K562 (cell line): ENCODE results near the gene CABLES1. TPM values are rescaled to one million over a fixed set of nuclear protein-coding genes. Genes with fewer than 3 reads are reported as not detected.
A peak's percentile ranks its signal among the peaks of the same experiment; 100 is the strongest.

Experiments used
- JUND ChIP-seq, 2 experiments: IDR thresholded peaks; 2 replicates in 1 of 2; 3 replicates in 1 of 2; pipeline ENCODE4 v1.6.1; 2011; ENCODE audit warnings: borderline replicate concordance in 2 of 2, low read depth in 2 of 2, low read length in 2 of 2, improper control_type of control experiment in 1 of 2, missing biosample characterization in 1 of 2, missing genetic modification characterization in 1 of 2, missing genetic modification reagents in 1 of 2
- MTA3 ChIP-seq: fragments of 450-650 bp; formaldehyde crosslinking; IDR thresholded peaks from 2 replicates; pipeline ENCODE4 v1.6.1; 2017; ENCODE audit warnings: mild to moderate bottlenecking, borderline replicate concordance
- TEAD4 ChIP-seq, 2 experiments: sonication (generic) in 1 of 2; formaldehyde crosslinking in 1 of 2; IDR thresholded peaks; 2 replicates each; pipeline versions ENCODE4 v1.6.1 to v1.8.0; 2012 to 2022; ENCODE audit warnings: borderline replicate concordance in 1 of 2, inconsistent platforms in 1 of 2, low read length in 1 of 2, mild to moderate bottlenecking in 1 of 2, missing genetic modification reagents in 1 of 2
- THAP12 ChIP-seq: fragments of 250-450 bp; sonication (Bioruptor Pico); IDR thresholded peaks from 2 replicates; pipeline ENCODE4 v1.9.0; 2021; ENCODE audit warnings: mild to moderate bottlenecking, inconsistent platforms
- XRCC3 ChIP-seq: fragments of 450-650 bp; IDR thresholded peaks from 2 replicates; pipeline ENCODE4 v1.6.1; 2017; ENCODE audit warnings: mild to moderate bottlenecking, moderate library complexity
- ZBTB11 ChIP-seq, 3 experiments: fragments of 200-800 bp in 1 of 3; fragments of 250-450 bp in 1 of 3; fragments of 450-650 bp in 1 of 3; sonication (Bioruptor Pico) in 1 of 3; sonication (Bioruptor generic) in 1 of 3; formaldehyde crosslinking in 1 of 3; IDR thresholded peaks; 2 replicates each; pipeline versions ENCODE4 v1.6.1 to v1.8.0; 2016 to 2022; ENCODE audit warnings: mild to moderate bottlenecking in 2 of 3, missing genetic modification characterization in 2 of 3, missing compliant biosample characterization in 1 of 3, moderate library complexity in 1 of 3
- ZMIZ1 ChIP-seq, 2 experiments: fragments of 150-350 bp in 1 of 2; IDR thresholded peaks; 2 replicates each; pipeline ENCODE4 v1.6.1; 2012 to 2016; ENCODE audit warnings: low read depth in 2 of 2, low read length in 2 of 2, mild to moderate bottlenecking in 1 of 2, moderate library complexity in 1 of 2
- ZNF134 ChIP-seq: fragments of 250-450 bp; sonication (Bioruptor Pico); conservative IDR thresholded peaks from 2 replicates; pipeline ENCODE4 v1.4.0; 2020
- ZNF436 ChIP-seq: fragments of 250-450, 450-650 bp; sonication (Bioruptor Pico); formaldehyde crosslinking; IDR thresholded peaks from 2 replicates; pipeline ENCODE4 v1.7.0; 2020; ENCODE audit warnings: mild to moderate bottlenecking
- polyA plus RNA-seq, 8 experiments: library from polyadenylated mRNA; depleted of rRNA in 4 of 8; stranded (reverse) in 5 of 8; unstranded in 3 of 8; fragments of >200 nt; fragmentation: Nextera tagmentation in 2 of 8; fragmentation: Illumina TruSeq in 1 of 8; extraction: Ambion mirVana in 2 of 8; extraction: Trizol in 1 of 8; gene quantifications; 2 replicates each; pipeline versions ENCODE4 v1.2.1 to v1.2.3, GENCODE V29; 2011 to 2014; ENCODE audit warnings: inconsistent platforms in 1 of 8, missing spikeins in 1 of 8
- total RNA-seq, 7 experiments: library from RNA; depleted of rRNA in 6 of 7; stranded (reverse); fragments of >200 nt in 6 of 7; fragmentation: Illumina TruSeq in 2 of 7; extraction: Trizol in 2 of 7; gene quantifications; 2 replicates each; pipeline versions ENCODE4 v1.2.1 to v1.2.3, GENCODE V29; 2011 to 2021; ENCODE audit warnings: low replicate concordance in 1 of 7
- TF ChIP-seq, protein P1 (sequence below): sonication (generic); formaldehyde crosslinking; IDR thresholded peaks from 2 replicates; pipeline ENCODE4 v1.8.0; 2022; ENCODE audit warnings: mild to moderate bottlenecking, missing genetic modification reagents
- TF ChIP-seq, protein P2 (sequence below): fragments of 150-350 bp; conservative IDR thresholded peaks from 2 replicates; pipeline ENCODE4 v1.6.1; 2014; ENCODE audit warnings: low read length

The CABLES1 gene
- total and polyA plus RNA-seq, 9 of the 15 experiments (the other 6 are each of a cell fraction or from before 2014, with no cell fraction given): 0.04 to 0.10 (median 0.06) TPM; not detected in 3

- TF ChIP-seq THAP12 (CRISPR knock-in tag) (no peak), ZNF134 (CRISPR knock-in tag) (0 out of 2 replicates have a peak, but pooled peaks have one; percentile 52), ZNF436 (CRISPR knock-in tag) (no peak), XRCC3 (no peak), JUND (IDR thresholded peaks at IDR 0.05; ENCODE audit: borderline replicate concordance, low read depth, low read length) (peak; percentile 59; the same call in 1 of the 2 replicates), JUND (tag; IDR thresholded peaks at IDR 0.05; ENCODE audit: borderline replicate concordance, low read depth, low read length) (peak; percentile 61; the same call in 1 of the 3 replicates), ZBTB11 (CRISPR knock-in tag; IDR thresholded peaks at IDR 0.05) (no peak), TEAD4 (IDR thresholded peaks at IDR 0.05; ENCODE audit: low read length) (peak; percentile 17; the same call in 1 of the 2 replicates), TEAD4 (CRISPR knock-in tag; IDR thresholded peaks at IDR 0.05; ENCODE audit: borderline replicate concordance) (no peak), ZMIZ1 (IDR thresholded peaks at IDR 0.05; ENCODE audit: low read depth in 2 of 2, low read length in 2 of 2) (no peak), MTA3 (no peak)
- TF ChIP-seq, protein P1, sequence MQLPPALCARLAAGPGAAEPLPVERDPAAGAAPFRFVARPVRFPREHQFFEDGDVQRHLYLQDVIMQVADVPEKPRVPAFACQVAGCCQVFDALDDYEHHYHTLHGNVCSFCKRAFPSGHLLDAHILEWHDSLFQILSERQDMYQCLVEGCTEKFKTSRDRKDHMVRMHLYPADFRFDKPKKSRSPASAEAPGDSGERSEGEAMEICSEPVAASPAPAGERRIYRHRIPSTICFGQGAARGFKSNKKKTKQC (CRISPR knock-in tag): no peak
- TF ChIP-seq, protein P2, sequence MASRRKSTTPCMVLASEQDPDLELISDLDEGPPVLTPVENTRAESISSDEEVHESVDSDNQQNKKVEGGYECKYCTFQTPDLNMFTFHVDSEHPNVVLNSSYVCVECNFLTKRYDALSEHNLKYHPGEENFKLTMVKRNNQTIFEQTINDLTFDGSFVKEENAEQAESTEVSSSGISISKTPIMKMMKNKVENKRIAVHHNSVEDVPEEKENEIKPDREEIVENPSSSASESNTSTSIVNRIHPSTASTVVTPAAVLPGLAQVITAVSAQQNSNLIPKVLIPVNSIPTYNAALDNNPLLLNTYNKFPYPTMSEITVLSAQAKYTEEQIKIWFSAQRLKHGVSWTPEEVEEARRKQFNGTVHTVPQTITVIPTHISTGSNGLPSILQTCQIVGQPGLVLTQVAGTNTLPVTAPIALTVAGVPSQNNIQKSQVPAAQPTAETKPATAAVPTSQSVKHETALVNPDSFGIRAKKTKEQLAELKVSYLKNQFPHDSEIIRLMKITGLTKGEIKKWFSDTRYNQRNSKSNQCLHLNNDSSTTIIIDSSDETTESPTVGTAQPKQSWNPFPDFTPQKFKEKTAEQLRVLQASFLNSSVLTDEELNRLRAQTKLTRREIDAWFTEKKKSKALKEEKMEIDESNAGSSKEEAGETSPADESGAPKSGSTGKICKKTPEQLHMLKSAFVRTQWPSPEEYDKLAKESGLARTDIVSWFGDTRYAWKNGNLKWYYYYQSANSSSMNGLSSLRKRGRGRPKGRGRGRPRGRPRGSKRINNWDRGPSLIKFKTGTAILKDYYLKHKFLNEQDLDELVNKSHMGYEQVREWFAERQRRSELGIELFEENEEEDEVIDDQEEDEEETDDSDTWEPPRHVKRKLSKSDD: no peak
Observed at GRCh38 chr18:23231340-23232021, 96.2 kb downstream of the CABLES1 start (continued).
